Activated naive CD4-positive, alpha-beta T cell treated with anti-CD3 and anti-CD28 coated beads for 36 hours (primary cell): ENCODE results near the gene ZBTB43. TPM values are rescaled to one million over a fixed set of nuclear protein-coding genes. Genes with fewer than 3 reads are reported as not detected.
"Not testable (repeated sequence)": the region's sequence is repeated elsewhere in the genome, so short reads cannot be mapped to it uniquely, and the experiment has no call there.

Experiments used
- CTCF ChIA-PET: fragments of 350-600 bp; sonication (Branson Sonifier 250); formaldehyde crosslinking; loops from one replicate; lab custom pipeline; 2021; ENCODE audit warnings: antibody characterized with exemption; lab: Charles Lee
- DNase-seq: peaks from one replicate; pipeline ENCODE4 v3.0.0-alpha.2; 2020
- H3K27ac Mint-ChIP-seq: one replicate; pipeline ENCODE4 v1.8.0; 2021; ENCODE audit warnings: mild to moderate bottlenecking, mixed read lengths
- H3K27me3 Mint-ChIP-seq: one replicate; pipeline ENCODE4 v1.8.0; 2021; ENCODE audit warnings: low read depth, mixed read lengths
- H3K36me3 Mint-ChIP-seq: one replicate; pipeline ENCODE4 v1.8.0; 2021; ENCODE audit warnings: low read depth, mixed read lengths
- H3K4me1 Mint-ChIP-seq: one replicate; pipeline ENCODE4 v1.8.0; 2021; ENCODE audit warnings: low read depth, mixed read lengths
- H3K4me3 Mint-ChIP-seq: one replicate; pipeline ENCODE4 v1.8.0; 2021; ENCODE audit warnings: mild to moderate bottlenecking, moderate library complexity, mixed read lengths
- H3K9me3 Mint-ChIP-seq: one replicate; pipeline ENCODE4 v1.8.0; 2021; ENCODE audit warnings: mixed read lengths
- intact Hi-C: fragments of 100-400 bp; cut with micrococcal nuclease; formaldehyde crosslinking; loops from one replicate; pipeline ENCODE4 v1.15.1; 2023
- total RNA-seq, 2 experiments: library from RNA; stranded (reverse); gene quantifications; one replicate each; pipeline ENCODE4 v1.2.3, GENCODE V29; 2021

ZBTB43 gene
- total RNA-seq, 2 experiments from 2014 or later = 20.9 to 25.9 TPM

DNA sequence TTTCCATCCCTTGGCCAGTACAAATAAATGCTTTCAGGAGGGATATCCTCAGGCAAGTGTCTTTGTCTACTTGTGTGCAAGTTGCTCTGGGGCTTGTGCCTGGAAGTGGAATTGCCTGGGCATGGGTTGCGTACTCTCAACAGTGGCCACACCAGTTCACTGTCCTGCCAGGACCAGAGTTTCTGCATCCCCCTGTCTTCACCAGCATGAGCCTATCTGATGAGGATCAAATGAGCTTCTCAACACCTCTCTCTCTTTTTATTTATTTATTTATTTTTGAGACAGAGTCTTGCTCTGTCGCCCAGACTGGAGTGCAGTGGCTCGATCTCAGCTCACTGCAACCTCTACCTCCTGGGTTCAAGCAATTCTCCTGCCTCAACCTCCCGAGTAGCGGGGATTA, 26.1 kb upstream of the ZBTB43 start:
- peaks cover 14% of the 10 kb centered on the region for H3K27me3 Mint-ChIP-seq
- H3K4me1 Mint-ChIP-seq, H3K27ac Mint-ChIP-seq, DNase-seq, H3K4me3 Mint-ChIP-seq, H3K36me3 Mint-ChIP-seq, intact Hi-C loops, H3K9me3 Mint-ChIP-seq: not testable (repeated sequence)
- CTCF ChIA-PET = interaction anchor here (0.6 to 12.3 kb wide), 3 partner anchors 9 to 75 kb away, joined by 3 to 296 read pairs (median 6); no protein-coding TSS in a partner anchor

- Mint-ChIP-seq H3K9me3 (no peaks in the 10 kb centered on the region), H3K36me3 (no peaks in the 10 kb centered on the region), H3K4me3 (no peak overlapping the region), H3K4me1 (no peaks in the 10 kb centered on the region), H3K27ac (no peak overlapping the region), H3K27me3 (peaks cover 13% of the 10 kb centered on the region)
- CTCF ChIA-PET = interaction anchor here (0.5 to 12.3 kb wide), 9 partner anchors 8 to 120 kb away, joined by 3 to 296 read pairs (median 3); no protein-coding TSS in a partner anchor
- DNase-seq = peak; percentile 87
- intact Hi-C loops = loop anchor here (1.0 to 10.0 kb wide), 3 partner anchors 76 to 277 kb away; no protein-coding TSS in a partner anchor
These were observed 23.4 kb upstream of the ZBTB43 start for GRCh38 chr9:126781186-126782052.

GRCh38 chr9:126782053-126782388, 22.8 kb upstream of the ZBTB43 start:
- CTCF ChIA-PET = interaction anchor here (0.5 to 12.3 kb wide), 8 partner anchors 8 to 120 kb away, joined by 3 to 296 read pairs (median 4); no protein-coding TSS in a partner anchor
- intact Hi-C loops = loop anchor here (1.0 to 10.0 kb wide), 2 partner anchors 77 to 277 kb away; no protein-coding TSS in a partner anchor
- Mint-ChIP-seq H3K4me1 (no peaks in the 10 kb centered on the region), H3K36me3 (no peaks in the 10 kb centered on the region), H3K4me3 (no peak overlapping the region), H3K27me3 (peaks cover 15% of the 10 kb centered on the region), H3K9me3 (no peaks in the 10 kb centered on the region), H3K27ac (no peak overlapping the region)
- DNase-seq = no peak

GRCh38 chr9:126783949-126784348, 20.9 kb upstream of the ZBTB43 start:
- Mint-ChIP-seq H3K4me1 (no peaks in the 10 kb centered on the region), H3K27ac (no peak overlapping the region), H3K9me3 (no peaks in the 10 kb centered on the region), H3K27me3 (peaks cover 11% of the 10 kb centered on the region), H3K36me3 (no peaks in the 10 kb centered on the region), H3K4me3 (no peak overlapping the region)
- CTCF ChIA-PET = interaction anchor here (0.6 to 12.3 kb wide), 4 partner anchors 17 to 93 kb away, joined by 3 to 296 read pairs (median 3); no protein-coding TSS in a partner anchor
- intact Hi-C loops = loop anchor here (10.0 kb wide), 1 partner anchor 279 kb away; no protein-coding TSS in a partner anchor
- no peak for DNase-seq

GRCh38 chr9:126784401-126784800, 20.4 kb upstream of the ZBTB43 start:
- Mint-ChIP-seq H3K4me3 (no peak overlapping the region), H3K27ac (no peak overlapping the region), H3K36me3 (no peaks in the 10 kb centered on the region), H3K27me3 (peaks cover 11% of the 10 kb centered on the region), H3K9me3 (no peaks in the 10 kb centered on the region), H3K4me1 (no peaks in the 10 kb centered on the region)
- CTCF ChIA-PET = interaction anchor here (0.6 to 12.3 kb wide), 3 partner anchors 17 to 94 kb away, joined by 3 to 296 read pairs (median 3); no protein-coding TSS in a partner anchor
- intact Hi-C loops = loop anchor here (10.0 kb wide), 1 partner anchor 280 kb away; no protein-coding TSS in a partner anchor
- DNase-seq = no peak

DNA sequence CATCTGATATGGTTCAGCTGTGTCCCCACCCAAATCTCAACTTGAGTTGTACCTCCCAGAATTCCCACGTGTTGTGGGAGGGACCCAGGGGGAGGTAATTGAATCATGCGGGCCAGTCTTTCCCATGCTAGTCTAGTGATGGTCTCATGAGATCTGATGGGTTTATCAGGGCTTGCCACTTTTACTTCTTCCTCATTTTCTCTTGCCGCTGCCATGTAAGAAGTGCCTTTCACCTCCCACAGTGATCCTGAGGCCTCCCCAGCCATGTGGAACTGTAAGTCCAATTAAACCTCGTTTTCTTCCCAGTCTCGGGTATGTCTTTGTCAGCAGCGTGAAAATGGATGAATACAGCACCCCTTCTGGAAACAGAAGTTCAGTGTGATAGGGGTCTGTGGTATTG, 20.0 kb upstream of the ZBTB43 start:
- not testable (repeated sequence) for DNase-seq, H3K27ac Mint-ChIP-seq, H3K4me1 Mint-ChIP-seq, H3K9me3 Mint-ChIP-seq, H3K4me3 Mint-ChIP-seq, H3K36me3 Mint-ChIP-seq
- H3K27me3 Mint-ChIP-seq = peaks cover 11% of the 10 kb centered on the region
- CTCF ChIA-PET = interaction anchor here (12.3 kb wide), 1 partner anchor 81 kb away, joined by 296 read pairs; no protein-coding TSS in a partner anchor
- intact Hi-C loops = loop anchor here (10.0 kb wide), 1 partner anchor 280 kb away; no protein-coding TSS in a partner anchor

DNA sequence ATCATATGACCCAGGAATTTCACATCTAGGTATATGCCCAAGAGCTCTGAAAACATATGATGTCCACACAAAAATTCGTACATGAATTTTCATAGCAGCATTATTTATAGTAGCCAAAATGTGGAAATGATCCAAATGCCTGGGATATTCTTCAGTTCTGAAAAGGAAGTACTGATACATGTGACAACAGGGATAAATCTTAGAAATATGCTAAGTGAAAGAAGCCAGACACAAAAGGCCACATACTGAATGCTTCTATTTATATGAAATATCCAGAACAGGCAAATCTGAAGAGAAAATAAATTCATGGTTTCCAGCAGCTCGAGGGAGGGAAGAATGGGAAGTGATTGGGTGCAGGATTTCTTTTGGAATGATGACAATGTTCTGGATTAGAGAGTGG, 16.8 kb upstream of the ZBTB43 start:
- H3K27me3 Mint-ChIP-seq = peaks cover 18% of the 10 kb centered on the region
- H3K36me3 Mint-ChIP-seq = no peaks in the 10 kb centered on the region
- no peak overlapping the region for H3K27ac Mint-ChIP-seq
- intact Hi-C loops = loop anchor here (10.0 kb wide), 1 partner anchor 283 kb away; no protein-coding TSS in a partner anchor
- H3K9me3 Mint-ChIP-seq = no peaks in the 10 kb centered on the region
- no peaks in the 10 kb centered on the region for H3K4me1 Mint-ChIP-seq
- CTCF ChIA-PET = interaction anchor here (0.6 to 3.8 kb wide), 3 partner anchors 9 to 101 kb away, joined by 3 to 17 read pairs (median 4); no protein-coding TSS in a partner anchor
- DNase-seq = no peak
- no peak overlapping the region for H3K4me3 Mint-ChIP-seq

DNA sequence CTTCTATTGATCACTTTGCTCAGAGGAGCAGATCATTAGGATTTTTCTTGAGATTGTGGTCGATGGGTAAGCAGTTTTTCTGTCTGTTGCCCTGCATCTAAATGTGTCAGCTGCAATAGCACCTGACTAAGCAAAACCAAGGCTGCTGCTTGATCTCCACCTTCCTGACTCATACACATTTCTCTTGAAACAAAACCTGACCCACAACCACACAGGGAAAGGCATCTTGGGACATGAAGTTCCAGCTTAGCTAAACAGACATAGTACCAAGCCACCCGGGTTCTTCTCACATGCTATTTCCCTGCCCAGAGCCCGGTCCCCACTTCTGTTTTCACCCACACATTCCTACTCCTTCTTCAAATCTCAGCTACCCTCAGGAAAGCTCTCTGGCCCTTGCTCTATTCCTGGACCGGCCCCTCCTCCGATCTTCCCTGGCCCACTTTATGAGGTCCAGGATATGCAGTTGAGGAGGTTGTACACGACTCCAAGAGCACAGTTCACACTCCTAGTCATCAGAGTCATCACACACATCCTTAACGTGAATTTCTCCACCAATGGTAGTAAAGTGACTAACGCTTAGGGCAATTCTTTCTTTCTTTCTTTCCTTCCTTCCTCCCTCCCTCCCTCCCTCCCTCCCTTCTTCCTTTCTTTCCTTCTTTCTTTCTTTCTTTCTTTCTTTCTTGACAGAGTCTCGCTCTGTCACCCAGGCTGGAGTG, 16.0 kb upstream of the ZBTB43 start:
- no peak for DNase-seq
- intact Hi-C loops = loop anchor here (10.0 kb wide), 1 partner anchor 284 kb away; no protein-coding TSS in a partner anchor
- H3K4me3 Mint-ChIP-seq = no peak overlapping the region
- no peaks in the 10 kb centered on the region for H3K36me3 Mint-ChIP-seq
- CTCF ChIA-PET = interaction anchor here (0.6 to 3.8 kb wide), 4 partner anchors 9 to 702 kb away, joined by 3 to 17 read pairs (median 4); no protein-coding TSS in a partner anchor
- peaks cover 23% of the 10 kb centered on the region for H3K27me3 Mint-ChIP-seq
- H3K9me3 Mint-ChIP-seq = no peaks in the 10 kb centered on the region
- H3K27ac Mint-ChIP-seq = no peak overlapping the region
- no peaks in the 10 kb centered on the region for H3K4me1 Mint-ChIP-seq

DNA sequence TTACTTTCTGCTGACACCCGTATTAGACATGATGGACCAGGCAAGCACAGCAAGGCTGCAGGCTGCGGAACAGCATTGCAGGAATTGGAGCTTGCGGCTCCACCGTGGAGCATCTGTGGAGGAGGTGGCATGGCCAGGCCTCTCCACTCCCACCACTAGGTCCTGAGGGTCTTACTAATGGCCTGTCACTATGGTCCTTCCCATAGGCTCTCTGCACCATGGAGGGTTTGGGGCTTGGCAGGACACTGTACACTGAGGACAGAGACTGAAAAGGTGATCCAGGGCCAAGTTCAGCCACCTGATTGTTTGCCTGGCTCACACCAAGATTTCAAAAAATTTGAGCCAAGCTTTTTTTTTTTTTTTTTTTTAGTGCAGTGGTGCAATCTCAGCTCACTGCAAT, 14.3 kb upstream of the ZBTB43 start:
- Mint-ChIP-seq H3K27me3 (peaks cover 20% of the 10 kb centered on the region), H3K27ac (no peak overlapping the region), H3K9me3 (no peaks in the 10 kb centered on the region)

DNA sequence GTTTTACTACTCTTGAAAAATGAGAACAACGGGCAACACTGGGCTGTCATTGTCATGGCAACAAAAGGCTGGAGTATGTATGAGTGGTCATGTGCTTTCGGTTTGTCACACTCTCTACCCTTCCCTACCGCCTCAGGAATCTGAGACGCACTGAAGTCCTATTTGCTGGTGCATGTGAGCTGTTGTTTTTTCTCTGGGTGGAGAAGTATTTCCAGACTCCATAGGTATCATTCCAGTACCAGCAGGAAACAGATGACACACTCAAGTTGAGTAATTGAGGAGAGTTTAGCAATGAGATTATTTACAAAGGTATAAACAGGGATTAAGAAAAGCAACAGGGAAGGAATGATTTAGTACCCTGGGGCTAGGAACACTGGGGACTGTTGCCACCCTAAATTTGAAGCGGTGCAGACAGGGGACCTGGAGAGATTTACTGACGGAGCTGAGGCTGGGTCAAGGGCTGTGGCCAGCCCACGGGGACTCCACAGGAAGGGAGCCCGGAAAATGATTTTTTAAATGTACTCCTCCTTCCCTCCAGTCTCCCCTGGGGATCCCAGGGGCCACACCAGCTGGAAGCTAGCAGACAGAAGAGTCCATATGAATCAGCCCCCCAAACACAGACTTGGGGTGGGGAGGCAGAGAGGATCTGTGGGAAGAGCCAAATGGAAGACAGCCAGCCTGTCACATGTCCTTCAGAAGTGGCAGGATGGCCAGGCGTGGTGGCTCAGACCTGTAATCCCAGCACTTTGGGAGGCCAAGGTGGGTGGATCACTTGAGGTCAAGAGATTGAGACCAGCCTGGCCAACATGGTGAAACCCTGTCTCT, 13.2 kb upstream of the ZBTB43 start:
- intact Hi-C loops = no loop called here

More for the DNA sequence above, 14.3 kb upstream of the ZBTB43 start:
- no peaks in the 10 kb centered on the region for H3K4me1 Mint-ChIP-seq
- intact Hi-C loops = no loop called here
- H3K36me3 Mint-ChIP-seq = no peaks in the 10 kb centered on the region
- no peak overlapping the region for H3K4me3 Mint-ChIP-seq
- DNase-seq = no peak
- CTCF ChIA-PET = interaction anchor here (2.0 to 3.8 kb wide), 2 partner anchors 84 to 88 kb away, joined by 10 to 17 read pairs; no protein-coding TSS in a partner anchor

More for the DNA sequence above, 13.2 kb upstream of the ZBTB43 start:
- Mint-ChIP-seq H3K4me1 (no peaks in the 10 kb centered on the region), H3K27me3 (peaks cover 18% of the 10 kb centered on the region), H3K36me3 (no peaks in the 10 kb centered on the region), H3K27ac (no peak overlapping the region), H3K4me3 (no peak overlapping the region), H3K9me3 (no peaks in the 10 kb centered on the region)
- DNase-seq = no peak
- CTCF ChIA-PET = interaction anchor here (2.0 to 3.8 kb wide), 2 partner anchors 85 to 89 kb away, joined by 10 to 17 read pairs; no protein-coding TSS in a partner anchor
